ENCODE measurements around the gene RNF123.

The RNF123 gene

DNA sequence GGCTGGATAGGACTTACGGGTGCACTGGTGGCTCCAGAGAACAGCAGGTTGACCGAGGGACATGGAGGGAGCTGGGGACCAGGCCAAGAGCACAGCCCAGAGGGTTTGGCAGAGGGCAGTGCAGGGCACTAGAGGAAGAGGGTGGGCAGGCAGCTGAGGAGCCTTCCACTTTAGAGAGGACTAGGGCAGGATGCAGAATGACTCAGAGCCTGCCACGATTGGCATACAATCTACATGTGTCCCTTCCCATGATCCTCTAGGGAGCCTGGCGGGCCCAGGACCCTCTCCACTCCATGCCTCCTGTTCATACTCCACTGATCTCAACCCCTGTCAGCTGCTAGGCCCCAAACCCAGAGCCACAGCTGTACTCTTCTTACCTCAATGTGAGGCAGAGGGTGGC lies 29.6 kb upstream of the RNF123 start:
- H3K4me3 ChIP-seq (ENCODE audit: extremely low read depth, insufficient read depth, low read length, poor library complexity, severe bottlenecking): no peak overlapping the region
- H3K27ac ChIP-seq (ENCODE audit: low read depth, low read length, severe bottlenecking): no peak overlapping the region
- peaks cover 2% of the 10 kb centered on the region for H3K4me1 ChIP-seq (ENCODE audit: control insufficient read depth, insufficient read depth, low read length, poor library complexity, severe bottlenecking)
- no peaks in the 10 kb centered on the region for H3K36me3 ChIP-seq (ENCODE audit: control insufficient read depth, insufficient read depth, low read length)
- WGBS, 2 experiments (ENCODE audit: insufficient coverage in 2 of 2): 90 to 98% methylated on average over 3 to 4 of the region's 4 CpGs
- H3K9me3 ChIP-seq (ENCODE audit: control insufficient read depth, low read length): no peaks in the 10 kb centered on the region

DNA sequence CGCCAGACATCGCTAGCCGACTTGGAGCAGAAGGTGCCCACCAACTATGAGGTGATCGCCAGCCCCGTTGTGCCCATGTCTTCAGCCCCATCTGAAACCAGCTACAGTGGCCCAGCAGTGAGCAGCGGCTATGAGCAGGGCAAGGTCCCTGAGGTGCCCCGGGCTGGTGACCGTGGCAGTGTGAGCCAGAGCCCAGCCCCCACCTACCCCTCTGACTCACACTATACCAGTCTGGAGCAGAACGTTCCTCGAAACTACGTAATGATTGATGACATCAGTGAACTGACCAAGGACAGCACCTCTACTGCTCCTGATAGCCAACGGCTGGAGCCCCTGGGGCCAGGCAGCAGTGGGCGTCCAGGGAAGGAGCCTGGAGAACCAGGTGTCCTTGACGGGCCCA lies 28.1 kb upstream of the RNF123 start:
- Histone ChIP-seq H3K9me3 (ENCODE audit: control insufficient read depth, low read length) (no peaks in the 10 kb centered on the region), H3K27ac (ENCODE audit: low read depth, low read length, severe bottlenecking) (no peak overlapping the region), H3K4me3 (ENCODE audit: extremely low read depth, insufficient read depth, low read length, poor library complexity, severe bottlenecking) (no peak overlapping the region), H3K36me3 (ENCODE audit: control insufficient read depth, insufficient read depth, low read length) (no peaks in the 10 kb centered on the region), H3K4me1 (ENCODE audit: control insufficient read depth, insufficient read depth, low read length, poor library complexity, severe bottlenecking) (peaks cover 7% of the 10 kb centered on the region)
- 94 to 98% methylated on average over 14 of the region's 14 CpGs for WGBS, 2 experiments (ENCODE audit: insufficient coverage in 2 of 2)

DNA sequence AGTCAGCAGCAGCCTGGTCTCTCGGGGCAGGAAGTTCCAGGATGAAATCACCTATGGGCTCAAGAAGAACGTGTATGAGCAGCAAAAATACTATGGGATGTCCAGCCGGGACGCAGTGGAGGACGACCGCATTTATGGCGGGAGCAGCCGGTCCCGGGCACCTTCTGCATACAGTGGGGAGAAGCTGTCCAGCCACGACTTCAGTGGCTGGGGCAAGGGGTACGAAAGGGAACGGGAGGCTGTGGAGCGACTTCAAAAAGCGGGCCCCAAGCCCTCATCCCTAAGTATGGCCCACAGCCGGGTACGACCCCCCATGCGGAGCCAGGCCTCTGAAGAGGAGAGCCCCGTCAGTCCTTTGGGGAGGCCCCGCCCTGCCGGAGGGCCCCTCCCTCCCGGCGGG lies 27.3 kb upstream of the RNF123 start:
- WGBS, 2 experiments (ENCODE audit: insufficient coverage in 2 of 2): 94 to 95% methylated on average over 12 to 21 of the region's 22 CpGs
- H3K36me3 ChIP-seq (ENCODE audit: control insufficient read depth, insufficient read depth, low read length): no peaks in the 10 kb centered on the region
- H3K27ac ChIP-seq (ENCODE audit: low read depth, low read length, severe bottlenecking): no peak overlapping the region
- no peak overlapping the region for H3K4me3 ChIP-seq (ENCODE audit: extremely low read depth, insufficient read depth, low read length, poor library complexity, severe bottlenecking)
- H3K9me3 ChIP-seq (ENCODE audit: control insufficient read depth, low read length): no peaks in the 10 kb centered on the region
- peaks cover 7% of the 10 kb centered on the region for H3K4me1 ChIP-seq (ENCODE audit: control insufficient read depth, insufficient read depth, low read length, poor library complexity, severe bottlenecking)

DNA sequence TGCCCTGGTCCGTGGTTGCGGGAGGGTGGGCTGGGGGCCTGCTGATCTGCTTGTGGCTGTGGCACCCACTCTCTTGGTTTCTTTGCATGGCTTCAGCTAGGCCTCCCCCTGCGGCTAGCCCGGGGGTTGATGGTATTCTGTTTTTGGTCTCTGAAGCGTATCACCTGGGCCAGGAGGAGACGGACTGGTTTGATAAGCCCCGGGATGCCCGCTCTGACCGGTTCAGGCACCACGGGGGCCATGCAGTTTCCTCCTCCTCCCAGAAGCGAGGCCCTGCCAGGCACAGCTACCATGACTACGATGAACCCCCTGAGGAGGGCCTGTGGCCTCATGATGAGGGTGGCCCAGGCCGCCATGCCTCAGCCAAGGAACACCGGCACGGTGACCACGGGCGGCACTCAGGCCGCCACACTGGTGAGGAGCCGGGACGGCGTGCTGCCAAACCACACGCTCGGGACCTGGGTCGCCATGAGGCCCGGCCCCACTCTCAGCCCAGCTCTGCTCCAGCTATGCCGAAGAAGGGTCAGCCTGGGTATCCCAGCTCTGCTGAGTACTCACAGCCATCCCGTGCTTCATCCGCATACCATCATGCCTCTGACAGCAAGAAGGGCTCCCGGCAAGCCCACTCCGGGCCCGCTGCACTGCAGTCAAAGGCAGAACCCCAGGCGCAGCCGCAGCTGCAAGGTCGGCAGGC lies 26.5 kb upstream of the RNF123 start:
- H3K27ac ChIP-seq (ENCODE audit: low read depth, low read length, severe bottlenecking): no peak overlapping the region
- 93 to 95% methylated on average over 34 of the region's 34 CpGs for WGBS, 2 experiments (ENCODE audit: insufficient coverage in 2 of 2)

GRCh38 chr3:49663831-49664230 lies 25.5 kb upstream of the RNF123 start:
- no peak overlapping the region for H3K27ac ChIP-seq (ENCODE audit: low read depth, low read length, severe bottlenecking)
- 100% methylated on average over 1 of the region's 1 CpG for WGBS, 2 experiments (ENCODE audit: insufficient coverage in 2 of 2)
- H3K36me3 ChIP-seq (ENCODE audit: control insufficient read depth, insufficient read depth, low read length): no peaks in the 10 kb centered on the region
- H3K4me3 ChIP-seq (ENCODE audit: extremely low read depth, insufficient read depth, low read length, poor library complexity, severe bottlenecking): no peak overlapping the region
- no peaks in the 10 kb centered on the region for H3K9me3 ChIP-seq (ENCODE audit: control insufficient read depth, low read length)
- peaks cover 16% of the 10 kb centered on the region for H3K4me1 ChIP-seq (ENCODE audit: control insufficient read depth, insufficient read depth, low read length, poor library complexity, severe bottlenecking)

More for the DNA sequence above, 26.5 kb upstream of the RNF123 start:
- peaks cover 7% of the 10 kb centered on the region for H3K4me1 ChIP-seq (ENCODE audit: control insufficient read depth, insufficient read depth, low read length, poor library complexity, severe bottlenecking)
- no peaks in the 10 kb centered on the region for H3K36me3 ChIP-seq (ENCODE audit: control insufficient read depth, insufficient read depth, low read length)
- no peak overlapping the region for H3K4me3 ChIP-seq (ENCODE audit: extremely low read depth, insufficient read depth, low read length, poor library complexity, severe bottlenecking)
- no peaks in the 10 kb centered on the region for H3K9me3 ChIP-seq (ENCODE audit: control insufficient read depth, low read length)

GRCh38 chr3:49664300-49664699 lies 25.1 kb upstream of the RNF123 start:
- H3K9me3 ChIP-seq (ENCODE audit: control insufficient read depth, low read length): no peaks in the 10 kb centered on the region
- H3K36me3 ChIP-seq (ENCODE audit: control insufficient read depth, insufficient read depth, low read length): no peaks in the 10 kb centered on the region
- no peak overlapping the region for H3K4me3 ChIP-seq (ENCODE audit: extremely low read depth, insufficient read depth, low read length, poor library complexity, severe bottlenecking)
- no peak overlapping the region for H3K27ac ChIP-seq (ENCODE audit: low read depth, low read length, severe bottlenecking)
- WGBS, 2 experiments (ENCODE audit: insufficient coverage in 2 of 2): 85 to 99% methylated on average over 10 to 11 of the region's 11 CpGs
- H3K4me1 ChIP-seq (ENCODE audit: control insufficient read depth, insufficient read depth, low read length, poor library complexity, severe bottlenecking): peaks cover 20% of the 10 kb centered on the region

GRCh38 chr3:49665822-49666519 lies 23.4 kb upstream of the RNF123 start:
- 93 to 97% methylated on average over 3 to 5 of the region's 6 CpGs for WGBS, 2 experiments (ENCODE audit: insufficient coverage in 2 of 2)
- Histone ChIP-seq H3K27ac (ENCODE audit: low read depth, low read length, severe bottlenecking) (no peak overlapping the region), H3K36me3 (ENCODE audit: control insufficient read depth, insufficient read depth, low read length) (no peaks in the 10 kb centered on the region), H3K4me1 (ENCODE audit: control insufficient read depth, insufficient read depth, low read length, poor library complexity, severe bottlenecking) (peaks cover 20% of the 10 kb centered on the region), H3K4me3 (ENCODE audit: extremely low read depth, insufficient read depth, low read length, poor library complexity, severe bottlenecking) (no peak overlapping the region), H3K9me3 (ENCODE audit: control insufficient read depth, low read length) (no peaks in the 10 kb centered on the region)

DNA sequence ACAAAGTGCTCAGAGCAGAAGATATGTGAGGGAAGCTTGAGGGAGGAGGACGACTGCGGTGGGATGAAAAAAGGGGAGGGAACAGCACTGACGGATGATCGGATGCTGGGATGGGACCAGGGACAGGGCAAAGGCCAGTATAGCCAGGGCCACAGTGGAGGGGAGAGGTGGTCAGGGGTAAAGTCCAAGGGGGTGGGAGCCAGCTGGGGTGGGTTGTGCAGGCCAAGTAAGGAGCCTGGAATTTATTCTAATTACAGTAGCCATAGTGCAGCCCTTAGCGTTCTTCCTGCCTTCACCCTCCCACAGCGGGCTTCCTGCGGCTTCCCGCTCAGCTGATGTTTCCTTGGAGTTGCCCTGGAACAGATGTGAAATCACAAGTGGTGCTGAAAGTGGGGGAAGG lies 22.8 kb upstream of the RNF123 start:
- Histone ChIP-seq H3K27ac (ENCODE audit: low read depth, low read length, severe bottlenecking) (no peak overlapping the region), H3K9me3 (ENCODE audit: control insufficient read depth, low read length) (no peaks in the 10 kb centered on the region)
- 53 to 73% methylated on average over 4 to 5 of the region's 8 CpGs for WGBS, 2 experiments (ENCODE audit: insufficient coverage in 2 of 2)

DNA sequence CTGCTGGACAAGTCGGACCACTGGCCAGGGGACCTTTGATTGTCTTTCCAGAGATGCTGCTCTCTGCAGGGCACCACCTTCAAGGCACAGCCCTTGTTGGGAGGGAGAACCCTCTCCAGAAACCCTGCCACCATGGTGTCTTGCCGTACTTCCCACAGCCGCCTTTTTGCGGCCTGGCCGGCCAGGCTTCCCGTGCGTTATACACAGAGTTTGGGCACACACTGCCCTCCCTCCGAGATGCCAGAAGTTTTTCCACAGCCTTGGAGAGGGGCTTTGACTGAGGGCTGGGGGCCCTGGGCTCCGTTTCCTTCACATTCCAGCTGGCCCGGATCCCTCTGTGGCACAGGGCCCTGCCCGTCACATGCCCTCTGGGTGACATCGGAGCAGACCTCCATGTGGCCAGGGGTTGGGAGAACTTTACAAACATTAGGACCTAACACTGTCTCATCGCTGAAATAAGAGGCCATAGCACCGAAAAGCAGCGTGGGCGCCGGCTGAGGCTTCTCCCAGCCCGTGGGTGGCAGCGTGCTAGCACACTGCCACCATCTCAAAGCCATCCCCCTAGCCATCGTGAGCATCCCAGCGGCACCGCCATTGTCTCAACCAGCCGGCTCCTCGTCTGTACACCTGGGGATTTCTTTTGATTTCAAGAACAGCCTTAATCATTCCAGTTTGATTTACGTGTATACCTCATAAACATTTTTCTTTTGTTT lies 21.5 kb upstream of the RNF123 start:
- Histone ChIP-seq H3K36me3 (ENCODE audit: control insufficient read depth, insufficient read depth, low read length) (no peaks in the 10 kb centered on the region), H3K4me3 (ENCODE audit: extremely low read depth, insufficient read depth, low read length, poor library complexity, severe bottlenecking) (no peak overlapping the region), H3K9me3 (ENCODE audit: control insufficient read depth, low read length) (no peaks in the 10 kb centered on the region), H3K4me1 (ENCODE audit: control insufficient read depth, insufficient read depth, low read length, poor library complexity, severe bottlenecking) (peaks cover 20% of the 10 kb centered on the region), H3K27ac (ENCODE audit: low read depth, low read length, severe bottlenecking) (no peak overlapping the region)
- WGBS, 2 experiments (ENCODE audit: insufficient coverage in 2 of 2): 91 to 95% methylated on average over 19 to 20 of the region's 25 CpGs

More for the DNA sequence above, 22.8 kb upstream of the RNF123 start:
- peaks cover 20% of the 10 kb centered on the region for H3K4me1 ChIP-seq (ENCODE audit: control insufficient read depth, insufficient read depth, low read length, poor library complexity, severe bottlenecking)
- no peak overlapping the region for H3K4me3 ChIP-seq (ENCODE audit: extremely low read depth, insufficient read depth, low read length, poor library complexity, severe bottlenecking)
- H3K36me3 ChIP-seq (ENCODE audit: control insufficient read depth, insufficient read depth, low read length): no peaks in the 10 kb centered on the region

GRCh38 chr3:49668414-49668797 lies 21.0 kb upstream of the RNF123 start:
- H3K27ac ChIP-seq (ENCODE audit: low read depth, low read length, severe bottlenecking): no peak overlapping the region
- no peaks in the 10 kb centered on the region for H3K36me3 ChIP-seq (ENCODE audit: control insufficient read depth, insufficient read depth, low read length)
- H3K4me3 ChIP-seq (ENCODE audit: extremely low read depth, insufficient read depth, low read length, poor library complexity, severe bottlenecking): no peak overlapping the region
- 65 to 82% methylated on average over 5 of the region's 5 CpGs for WGBS, 2 experiments (ENCODE audit: insufficient coverage in 2 of 2)
- H3K9me3 ChIP-seq (ENCODE audit: control insufficient read depth, low read length): no peaks in the 10 kb centered on the region
- peaks cover 20% of the 10 kb centered on the region for H3K4me1 ChIP-seq (ENCODE audit: control insufficient read depth, insufficient read depth, low read length, poor library complexity, severe bottlenecking)

Data from mesodermal cell (in vitro differentiated cells).